Measurements from ENCODE around the gene YIF1A. TPM values are rescaled to one million over a fixed set of nuclear protein-coding genes. Genes with fewer than 3 reads are reported as not detected.
"Not testable (repeated sequence)": the region's sequence is repeated elsewhere in the genome, so short reads cannot be mapped to it uniquely, and the experiment has no call there.

The YIF1A gene
- total RNA-seq, 1 experiment from 2014 or later: 64.3 TPM

DNA sequence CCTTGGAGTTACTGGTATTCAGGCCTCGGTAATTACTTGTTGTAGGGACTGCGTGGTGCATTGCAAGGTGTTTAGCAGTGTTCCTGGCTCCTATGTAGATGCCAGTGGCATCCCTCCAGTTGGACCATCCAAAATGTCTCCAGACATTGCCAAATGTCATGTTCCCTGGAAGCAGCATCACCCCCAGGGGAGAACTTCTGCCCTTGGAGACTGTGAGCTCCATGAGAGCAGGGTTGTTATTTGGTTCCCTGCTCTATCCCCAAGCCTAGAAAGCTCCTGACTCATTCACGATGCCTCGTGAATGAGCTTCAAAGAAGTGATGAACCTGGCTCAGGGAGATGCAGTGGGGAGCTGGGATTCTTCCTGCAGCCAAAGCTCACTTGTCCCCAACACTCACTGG is 32.7 kb upstream of the YIF1A start:
- Histone ChIP-seq H3K9me3 (ENCODE audit: control insufficient read depth, low read depth, low read length) (no peaks in the 10 kb centered on the region), H3K23me2 (ENCODE audit: insufficient read length, low read depth, low read length, poor library complexity, severe bottlenecking) (no peaks in the 10 kb centered on the region), H2BK20ac (ENCODE audit: low read depth, low read length, poor library complexity, severe bottlenecking) (no peak overlapping the region), H3K14ac (ENCODE audit: insufficient read depth, low read length) (no peak overlapping the region), H2AFZ (ENCODE audit: low read length) (no peak overlapping the region), H2BK5ac (ENCODE audit: insufficient read length, low read length) (no peak overlapping the region), H3K27me3 (ENCODE audit: insufficient read depth, low read length) (no peaks in the 10 kb centered on the region), H3K4me1 (ENCODE audit: insufficient read depth, low read length) (peaks cover 2% of the 10 kb centered on the region; the same call in 1 of the 2 replicates), H2BK15ac (ENCODE audit: low read depth, low read length) (no peak overlapping the region), H3K4me2 (ENCODE audit: insufficient read depth, insufficient read length, low read length) (no peak overlapping the region), H3T11ph (ENCODE audit: low read length) (no peak overlapping the region), H3K79me2 (ENCODE audit: insufficient read depth, low read length) (no peaks in the 10 kb centered on the region), H4K91ac (ENCODE audit: insufficient read length, low read depth, low read length) (no peak overlapping the region), H3K4ac (ENCODE audit: low read depth, low read length) (no peak overlapping the region), H2BK12ac (ENCODE audit: insufficient read length, low read depth, low read length) (no peak overlapping the region), H3K9ac (ENCODE audit: extremely low read depth, insufficient read length, low read length) (no peak overlapping the region), H2BK120ac (ENCODE audit: low read depth, low read length, poor library complexity, severe bottlenecking) (no peak overlapping the region), H3K79me1 (ENCODE audit: insufficient read depth, low read depth, low read length, poor library complexity, severe bottlenecking) (no peaks in the 10 kb centered on the region), H4K8ac (replicated peaks; ENCODE audit: insufficient read length, low read depth, low read length) (no peak overlapping the region), H3K23ac (ENCODE audit: insufficient read length, low read depth, low read length) (no peak overlapping the region), H3K27ac (ENCODE audit: insufficient read length, low read depth, low read length) (no peak overlapping the region), H2AK5ac (ENCODE audit: insufficient read length, low read length) (no peak overlapping the region), H4K5ac (ENCODE audit: insufficient read length, low read depth, low read length) (no peak overlapping the region), H3K56ac (ENCODE audit: insufficient read length, low read depth, low read length) (no peak overlapping the region), H4K20me1 (ENCODE audit: control insufficient read depth, insufficient read depth, insufficient read length) (no peaks in the 10 kb centered on the region), H3K18ac (ENCODE audit: insufficient read length, low read depth, low read length) (no peak overlapping the region)
- Mint-ChIP-seq H3K27me3 (ENCODE audit: low read depth) (peaks cover 14% of the 10 kb centered on the region), H3K4me1 (peaks cover 21 to 32% of the 10 kb centered on the region in 2 experiments), H3K27ac (no peak overlapping the region), H3K9me3 (peaks cover 14 to 20% of the 10 kb centered on the region in 2 experiments), H3K36me3 (ENCODE audit: insufficient read depth in 1 of 3, low read depth in 3 of 3) (peaks cover 8 to 18% (median 16%) of the 10 kb centered on the region in 3 experiments), H3K4me3 (no peak overlapping the region)
- no CpG with 5 or more reads among the region's 4 CpGs for WGBS (ENCODE audit: extremely low coverage, insufficient read length, low lambda C conversion rate)
- no peak for DNase-seq
- TF ChIP-seq, protein P1, sequence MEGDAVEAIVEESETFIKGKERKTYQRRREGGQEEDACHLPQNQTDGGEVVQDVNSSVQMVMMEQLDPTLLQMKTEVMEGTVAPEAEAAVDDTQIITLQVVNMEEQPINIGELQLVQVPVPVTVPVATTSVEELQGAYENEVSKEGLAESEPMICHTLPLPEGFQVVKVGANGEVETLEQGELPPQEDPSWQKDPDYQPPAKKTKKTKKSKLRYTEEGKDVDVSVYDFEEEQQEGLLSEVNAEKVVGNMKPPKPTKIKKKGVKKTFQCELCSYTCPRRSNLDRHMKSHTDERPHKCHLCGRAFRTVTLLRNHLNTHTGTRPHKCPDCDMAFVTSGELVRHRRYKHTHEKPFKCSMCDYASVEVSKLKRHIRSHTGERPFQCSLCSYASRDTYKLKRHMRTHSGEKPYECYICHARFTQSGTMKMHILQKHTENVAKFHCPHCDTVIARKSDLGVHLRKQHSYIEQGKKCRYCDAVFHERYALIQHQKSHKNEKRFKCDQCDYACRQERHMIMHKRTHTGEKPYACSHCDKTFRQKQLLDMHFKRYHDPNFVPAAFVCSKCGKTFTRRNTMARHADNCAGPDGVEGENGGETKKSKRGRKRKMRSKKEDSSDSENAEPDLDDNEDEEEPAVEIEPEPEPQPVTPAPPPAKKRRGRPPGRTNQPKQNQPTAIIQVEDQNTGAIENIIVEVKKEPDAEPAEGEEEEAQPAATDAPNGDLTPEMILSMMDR (conservative IDR thresholded peaks at IDR 0.05): no peak

DNA sequence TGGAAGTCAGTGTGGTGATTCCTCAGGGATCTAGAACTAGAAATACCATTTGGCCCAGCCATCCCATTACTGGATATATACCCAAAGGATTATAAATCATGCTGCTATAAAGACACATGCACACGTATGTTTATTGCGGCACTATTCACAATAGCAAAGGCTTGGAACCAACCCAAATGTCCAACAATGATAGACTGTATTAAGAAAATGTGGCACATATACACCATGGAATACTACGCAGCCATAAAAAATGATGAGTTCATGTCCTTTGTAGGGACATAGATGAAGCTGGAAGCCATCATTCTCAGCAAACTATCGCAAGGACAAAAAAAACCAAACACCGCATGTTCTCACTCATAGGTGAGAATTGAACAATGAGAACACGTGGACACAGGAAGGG is 31.8 kb upstream of the YIF1A start:
- Mint-ChIP-seq H3K9me3 (peaks cover 14 to 20% of the 10 kb centered on the region in 2 experiments), H3K27me3 (ENCODE audit: low read depth) (peaks cover 16% of the 10 kb centered on the region)

More for the DNA sequence above, 31.8 kb upstream of the YIF1A start:
- H3K23me2 ChIP-seq (ENCODE audit: insufficient read length, low read depth, low read length, poor library complexity, severe bottlenecking); H3K9me3 ChIP-seq (ENCODE audit: control insufficient read depth, low read depth, low read length); H4K20me1 ChIP-seq (ENCODE audit: control insufficient read depth, insufficient read depth, insufficient read length); H3T11ph ChIP-seq (ENCODE audit: low read length); H3K9ac ChIP-seq (ENCODE audit: extremely low read depth, insufficient read length, low read length); H3K18ac ChIP-seq (ENCODE audit: insufficient read length, low read depth, low read length); H3K4ac ChIP-seq (ENCODE audit: low read depth, low read length); H2BK20ac ChIP-seq (ENCODE audit: low read depth, low read length, poor library complexity, severe bottlenecking); H3K79me2 ChIP-seq (ENCODE audit: insufficient read depth, low read length); H3K23ac ChIP-seq (ENCODE audit: insufficient read length, low read depth, low read length); H4K8ac ChIP-seq (replicated peaks; ENCODE audit: insufficient read length, low read depth, low read length); H4K91ac ChIP-seq (ENCODE audit: insufficient read length, low read depth, low read length); H3K56ac ChIP-seq (ENCODE audit: insufficient read length, low read depth, low read length); H3K27me3 ChIP-seq (ENCODE audit: insufficient read depth, low read length); H2BK15ac ChIP-seq (ENCODE audit: low read depth, low read length); H3K27ac ChIP-seq (ENCODE audit: insufficient read length, low read depth, low read length); H3K14ac ChIP-seq (ENCODE audit: insufficient read depth, low read length); H3K4me2 ChIP-seq (ENCODE audit: insufficient read depth, insufficient read length, low read length); H2BK5ac ChIP-seq (ENCODE audit: insufficient read length, low read length); H3K79me1 ChIP-seq (ENCODE audit: insufficient read depth, low read depth, low read length, poor library complexity, severe bottlenecking); H3K4me1 ChIP-seq (ENCODE audit: insufficient read depth, low read length); H3K4me3 Mint-ChIP-seq; H2AK5ac ChIP-seq (ENCODE audit: insufficient read length, low read length); H4K5ac ChIP-seq (ENCODE audit: insufficient read length, low read depth, low read length); H2AFZ ChIP-seq (ENCODE audit: low read length); H2BK120ac ChIP-seq (ENCODE audit: low read depth, low read length, poor library complexity, severe bottlenecking); H3K27ac Mint-ChIP-seq; H2BK12ac ChIP-seq (ENCODE audit: insufficient read length, low read depth, low read length); DNase-seq: not testable (repeated sequence)
- Mint-ChIP-seq H3K36me3 (ENCODE audit: insufficient read depth in 1 of 3, low read depth in 3 of 3) (peaks cover 8 to 18% (median 16%) of the 10 kb centered on the region in 3 experiments), H3K4me1 (peaks cover 21 to 28% of the 10 kb centered on the region in 2 experiments)
- WGBS (ENCODE audit: extremely low coverage, insufficient read length, low lambda C conversion rate): no CpG with 5 or more reads among the region's 6 CpGs

Data from H9 (cell line).